HG03159 (cell line): ENCODE data around the gene NUDT4B.
"Not testable (repeated sequence)": the region's sequence is repeated elsewhere in the genome, so short reads cannot be mapped to it uniquely, and the experiment has no call there.

Experiments
- ATAC-seq: cut with Tn5 transposase; IDR thresholded peaks from one replicate; pipeline ENCODE4 v1.9.1; 2021; ENCODE audit warnings: mild to moderate bottlenecking, moderate library complexity; ENCODE audit not compliant: unreplicated experiment

NUDT4B gene

GRCh38 chr1:148793762-148794332 is 45.3 kb downstream of the NUDT4B start:
- not testable (repeated sequence) for ATAC-seq
